ENCODE measurements around the gene ANXA6.

The ANXA6 gene

GRCh38 chr5:151151793-151152192, 5.8 kb downstream of the ANXA6 start:
- no peak for DNase-seq

DNA sequence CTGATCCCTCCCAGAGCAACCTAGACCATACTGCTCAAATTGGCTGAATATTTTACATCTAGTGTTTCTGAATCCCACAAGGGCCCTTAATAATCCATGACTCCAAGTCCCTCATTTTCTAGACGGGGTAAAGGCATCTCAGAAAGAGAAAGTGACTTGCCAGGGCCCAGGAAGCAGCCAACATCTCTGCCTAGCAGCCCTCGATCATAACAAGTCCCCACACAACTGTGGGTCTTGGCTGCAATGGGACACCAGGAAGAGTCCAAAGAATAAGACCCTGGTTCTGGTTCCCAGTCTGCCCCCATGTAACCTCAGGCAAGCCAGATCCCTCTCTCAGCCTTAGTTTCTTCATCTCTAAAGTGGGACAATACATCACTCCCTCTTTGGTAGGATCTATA, 6.3 kb downstream of the ANXA6 start:
- no peak for DNase-seq

DNA sequence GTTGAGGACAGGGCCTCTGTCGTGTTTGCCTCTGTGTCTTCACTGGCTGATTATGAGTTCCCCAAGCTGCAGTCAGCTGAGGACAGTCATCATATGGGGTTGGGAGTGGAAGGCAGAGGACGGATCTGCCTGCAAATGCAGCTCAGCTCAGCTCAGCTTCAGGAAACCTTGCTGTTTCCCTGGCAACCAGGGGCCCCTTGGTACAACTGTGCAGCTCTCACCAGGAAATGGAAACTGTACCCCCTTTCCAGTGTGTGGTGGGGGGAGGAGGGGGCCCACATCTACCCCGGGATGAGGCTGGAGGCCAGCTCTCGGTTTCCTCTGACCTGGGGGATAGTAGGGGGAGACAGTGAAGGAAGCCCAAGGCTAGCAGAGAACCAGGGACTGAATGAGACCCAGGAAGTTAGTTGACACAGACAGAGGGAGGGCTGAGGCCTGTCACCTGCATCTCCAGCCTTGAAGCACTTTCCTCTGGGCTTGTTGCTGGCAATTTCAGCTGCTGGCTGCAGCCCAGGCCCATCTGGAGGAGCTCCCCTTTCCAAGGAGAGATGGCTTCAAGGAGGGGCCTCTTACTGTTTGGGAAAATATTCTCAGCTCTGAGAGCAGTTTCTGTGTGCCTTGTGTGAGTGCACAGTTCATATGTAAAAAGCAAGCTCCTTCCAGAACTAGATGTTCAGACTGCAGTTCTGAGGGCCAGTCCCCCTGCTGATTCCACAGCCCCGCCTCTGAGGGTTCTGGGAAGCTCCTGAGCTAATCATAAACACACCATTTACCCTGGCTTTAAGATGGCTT, 6.9 kb downstream of the ANXA6 start:
- no peak for DNase-seq

GRCh38 chr5:151148583-151148982, 9.0 kb downstream of the ANXA6 start:
- DNase-seq = no peak

DNA sequence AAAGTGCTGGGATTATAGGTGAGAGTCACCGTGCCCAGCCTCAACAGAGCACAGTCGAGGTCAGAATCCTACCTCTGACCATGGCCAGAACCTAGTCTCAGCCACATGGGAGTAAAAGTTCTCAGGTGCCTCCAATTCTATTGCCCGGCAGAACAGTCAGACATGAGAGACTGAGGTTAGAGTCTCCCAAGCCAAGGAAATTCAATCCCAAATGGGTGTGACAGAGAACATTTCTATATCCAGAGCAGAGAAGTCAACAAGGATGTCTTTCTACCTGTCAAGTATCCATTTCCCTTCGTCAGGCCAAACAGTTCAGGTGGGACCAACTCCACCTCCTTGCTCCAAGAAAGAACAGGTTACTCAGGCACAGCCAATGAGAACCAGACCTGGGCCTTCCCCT, 10.5 kb downstream of the ANXA6 start:
- DNase-seq = no peak

GRCh38 chr5:151146061-151146460, 11.5 kb downstream of the ANXA6 start:
- no peak for DNase-seq

DNA sequence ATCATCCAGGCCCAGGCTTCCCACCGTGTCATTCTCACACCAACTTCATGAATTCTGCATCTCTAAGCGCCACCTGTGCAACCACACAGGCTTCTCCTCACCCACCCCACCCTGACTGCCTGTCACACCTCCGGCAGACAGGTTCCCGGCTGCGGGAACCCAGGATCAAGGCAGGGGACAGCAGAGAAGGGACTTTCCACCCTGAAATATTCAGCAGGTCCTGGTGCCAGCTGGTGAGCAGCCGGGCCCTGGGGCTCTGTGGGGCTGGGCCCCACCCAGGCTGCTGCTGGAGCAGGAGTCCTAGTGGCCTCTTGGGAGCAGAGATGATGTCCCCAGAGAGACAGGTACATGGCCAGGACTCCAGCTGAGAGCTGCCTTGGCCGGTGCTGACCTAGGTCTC, 12.7 kb downstream of the ANXA6 start:
- DNase-seq = no peak

- no peak for DNase-seq
Measured at GRCh38 chr5:151144275-151144674, 13.3 kb downstream of the ANXA6 start.

DNA sequence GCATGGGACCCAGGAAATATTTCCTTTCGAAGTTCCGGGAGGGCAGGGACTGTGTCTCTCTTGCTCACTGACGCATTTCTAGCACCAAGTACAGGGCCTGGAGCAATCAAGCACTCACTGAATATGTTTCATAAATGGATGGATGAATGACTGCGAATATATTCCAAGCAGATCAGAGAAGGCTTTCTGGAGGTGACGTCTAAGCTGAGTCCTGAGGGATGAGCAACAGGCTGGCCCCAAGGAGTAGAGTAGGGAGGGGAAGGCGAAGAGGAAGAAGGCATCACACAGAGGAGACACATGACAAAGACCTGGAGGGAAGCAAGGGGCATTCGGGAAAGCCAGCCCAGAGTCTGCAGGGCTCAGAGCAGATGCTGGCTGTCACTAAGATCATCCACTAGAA, 13.9 kb downstream of the ANXA6 start:
- DNase-seq = no peak

- DNase-seq = no peak
Measured at GRCh38 chr5:151142933-151143332, 14.6 kb downstream of the ANXA6 start.

GRCh38 chr5:151141535-151141934, 16.0 kb downstream of the ANXA6 start:
- no peak for DNase-seq

GRCh38 chr5:151140686-151141459, 16.7 kb downstream of the ANXA6 start:
- DNase-seq = no peak

GRCh38 chr5:151139646-151140045, 17.9 kb downstream of the ANXA6 start:
- no peak for DNase-seq

DNA sequence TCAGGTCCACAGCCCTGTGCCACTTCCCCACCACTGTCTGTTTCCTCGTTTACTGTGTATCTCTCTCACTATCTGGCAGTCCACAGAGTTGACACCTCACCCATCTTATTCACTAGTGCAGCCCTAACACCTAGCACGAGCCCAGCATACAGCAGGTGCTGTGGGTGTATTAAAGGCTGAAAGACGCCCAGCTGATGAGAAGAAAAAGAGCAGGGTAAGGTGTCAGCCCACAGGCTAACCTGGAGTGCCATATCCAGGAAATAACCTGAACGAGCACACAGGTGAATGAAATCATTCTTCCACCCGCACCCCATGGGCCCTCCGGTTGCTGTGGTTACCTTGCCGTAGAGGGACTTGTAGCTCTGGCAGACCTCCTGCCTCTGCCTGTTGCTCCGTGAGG, 18.6 kb downstream of the ANXA6 start:
- DNase-seq = no peak

GRCh38 chr5:151138114-151138513, 19.5 kb downstream of the ANXA6 start:
- no peak for DNase-seq

GRCh38 chr5:151137067-151137825, 20.3 kb downstream of the ANXA6 start:
- no peak for DNase-seq

- DNase-seq = no peak
Measured at GRCh38 chr5:151134228-151134627, 23.4 kb downstream of the ANXA6 start.

DNA sequence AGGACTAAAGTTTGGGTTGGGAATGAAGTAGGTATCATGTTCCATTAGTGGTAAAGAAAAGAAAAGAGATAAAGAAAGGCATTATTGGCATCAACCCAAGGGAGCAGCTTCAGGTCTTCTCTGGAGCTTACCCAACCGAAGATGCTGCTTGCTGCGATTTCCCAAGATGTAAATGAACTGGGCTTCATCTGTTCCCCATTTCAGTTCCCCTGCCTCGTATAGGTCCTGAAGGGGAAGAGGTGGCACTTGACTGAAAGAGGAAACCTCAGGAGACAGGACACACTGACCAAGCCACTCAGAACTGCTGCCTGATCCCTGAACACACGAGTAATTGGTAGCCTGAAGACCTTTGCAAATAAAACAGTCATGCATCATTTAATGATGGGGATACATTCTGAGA, 24.6 kb downstream of the ANXA6 start:
- no peak for DNase-seq

- no peak for DNase-seq
Measured at GRCh38 chr5:151130922-151131891, 26.4 kb downstream of the ANXA6 start.

DNA sequence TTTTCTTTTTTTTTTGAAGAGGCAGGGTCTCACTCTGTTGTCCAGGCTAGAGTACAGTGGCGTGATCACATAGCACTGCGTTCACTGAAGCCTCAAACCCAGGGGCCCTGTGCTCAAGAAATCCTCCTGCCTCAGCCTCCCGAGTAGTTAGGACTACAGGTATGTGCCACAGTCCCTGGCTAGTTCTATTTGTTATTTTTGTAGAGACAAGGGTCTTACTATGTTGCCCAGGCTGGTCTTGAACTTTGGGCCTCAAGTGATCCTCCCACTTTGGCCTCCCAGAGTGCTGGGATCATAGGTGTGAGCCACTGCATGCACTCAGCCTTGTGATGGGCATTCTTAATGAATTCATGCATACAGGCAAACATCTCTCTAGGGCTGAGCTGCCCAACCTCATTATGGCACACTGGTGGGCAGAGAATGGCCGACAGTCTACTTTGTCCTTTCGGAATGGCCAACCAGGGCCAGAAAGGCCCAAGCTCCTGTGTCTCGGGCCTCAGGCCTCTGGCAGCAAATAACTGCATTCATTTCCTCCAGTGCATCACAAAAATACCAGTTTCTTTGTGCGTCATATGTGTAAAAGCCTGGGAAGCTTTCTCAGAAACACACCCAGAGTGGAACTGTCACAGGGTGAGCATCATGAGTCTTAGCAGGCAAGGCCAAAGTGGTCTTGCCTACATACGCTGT, 27.2 kb downstream of the ANXA6 start:
- no peak for DNase-seq

GRCh38 chr5:151128817-151129216, 28.8 kb downstream of the ANXA6 start:
- no peak for DNase-seq

DNA sequence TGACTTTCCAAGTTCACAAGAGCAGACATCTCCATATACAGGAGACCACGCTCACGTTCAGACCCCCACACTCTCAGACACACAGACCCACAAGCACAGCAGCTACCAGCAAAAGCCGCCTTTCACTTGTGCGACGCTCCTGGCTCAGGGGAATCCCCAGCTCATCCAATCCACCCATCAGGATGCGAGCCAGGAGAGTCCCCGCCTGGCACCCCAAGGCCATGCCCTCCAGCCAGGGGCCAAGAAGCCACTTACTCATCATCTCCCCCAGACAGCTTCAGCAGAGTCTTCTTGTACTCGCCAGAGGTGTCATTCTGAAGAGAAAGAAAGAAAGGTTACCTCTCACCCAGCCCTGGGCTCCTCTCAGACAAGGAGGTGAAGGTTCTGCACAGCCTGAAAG, 29.7 kb downstream of the ANXA6 start:
- DNase-seq = no peak

Data from cerebellar nuclear complex (tissue), 1 donor.